ENCODE data around the gene RRM1. TPM values are rescaled to one million over a fixed set of nuclear protein-coding genes. Genes with fewer than 3 reads are reported as not detected.
"Not testable (repeated sequence)": the region's sequence is repeated elsewhere in the genome, so short reads cannot be mapped to it uniquely, and the experiment has no call there.

The RRM1 gene
- total RNA-seq, 2 donors from 2014 or later, result 21.6 to 31.0 TPM

GRCh38 chr11:4123218-4123617 is 28.6 kb downstream of the RRM1 start:
- intact Hi-C loops (cut with DNase I), result no loop called here
- no peak for DNase-seq
- no peak for ATAC-seq

GRCh38 chr11:4125141-4125540 is 30.5 kb downstream of the RRM1 start:
- ATAC-seq, result no peak
- intact Hi-C loops (cut with DNase I), result no loop called here
- no peak for DNase-seq

- no peak for ATAC-seq
- intact Hi-C loops (cut with DNase I), result no loop called here
- DNase-seq, result no peak
Observed at GRCh38 chr11:4127357-4127756, 32.8 kb downstream of the RRM1 start.

- DNase-seq; intact Hi-C loops (cut with DNase I); ATAC-seq: not testable (repeated sequence)
Observed at GRCh38 chr11:4130219-4130618, 35.6 kb downstream of the RRM1 start.

GRCh38 chr11:4134806-4135205 is 40.2 kb downstream of the RRM1 start:
- ATAC-seq, result no peak
- DNase-seq, result no peak
- intact Hi-C loops (cut with DNase I), result no loop called here

GRCh38 chr11:4138497-4138896 is 43.9 kb downstream of the RRM1 start:
- DNase-seq (no peak), ATAC-seq (no peak)
- intact Hi-C loops (cut with DNase I), result no loop called here

GRCh38 chr11:4140067-4140636 is 45.6 kb downstream of the RRM1 start:
- ATAC-seq, result no peak
- intact Hi-C loops (cut with DNase I), result no loop called here
- no peak for DNase-seq

- no peak for DNase-seq
- intact Hi-C loops (cut with DNase I), result no loop called here
- no peak for ATAC-seq
Observed at GRCh38 chr11:4146070-4146771, 51.6 kb downstream of the RRM1 start.

GRCh38 chr11:4146772-4147098 is 52.1 kb downstream of the RRM1 start:
- intact Hi-C loops (cut with DNase I), result no loop called here
- DNase-seq, result no peak
- no peak for ATAC-seq

- intact Hi-C loops (cut with DNase I), result no loop called here
- ATAC-seq, result no peak
- no peak for DNase-seq
Observed at GRCh38 chr11:4154503-4154902, 59.9 kb downstream of the RRM1 start.

GRCh38 chr11:4156571-4156970 is 62.0 kb downstream of the RRM1 start:
- DNase-seq, result no peak
- intact Hi-C loops (cut with DNase I), result no loop called here
- ATAC-seq, result no peak

GRCh38 chr11:4158818-4159217 is 64.2 kb downstream of the RRM1 start:
- ATAC-seq; intact Hi-C loops (cut with DNase I); DNase-seq: not testable (repeated sequence)

- DNase-seq (no peak), ATAC-seq (no peak)
- intact Hi-C loops (cut with DNase I), result no loop called here
Observed at GRCh38 chr11:4161305-4161704, 66.7 kb downstream of the RRM1 start.

- ATAC-seq (no peak), DNase-seq (no peak)
- intact Hi-C loops (cut with DNase I), result no loop called here
Observed at GRCh38 chr11:4164884-4165590, 70.4 kb downstream of the RRM1 start.

- intact Hi-C loops (cut with DNase I), result no loop called here
- ATAC-seq, result no peak
- DNase-seq, result no peak
Observed at GRCh38 chr11:4167292-4167691, 72.7 kb downstream of the RRM1 start.

- DNase-seq (no peak), ATAC-seq (no peak)
- intact Hi-C loops (cut with DNase I), result no loop called here
Observed at GRCh38 chr11:4167758-4168157, 73.2 kb downstream of the RRM1 start.

GRCh38 chr11:4175620-4176350 is 81.2 kb downstream of the RRM1 start:
- ATAC-seq; DNase-seq; intact Hi-C loops (cut with DNase I): not testable (repeated sequence)

GRCh38 chr11:4178813-4179662 is 84.4 kb downstream of the RRM1 start:
- peak in 1 of 2 donors; percentile 48 for ATAC-seq
- intact Hi-C loops (cut with DNase I), result no loop called here

More at GRCh38 chr11:4178813-4179662, 84.4 kb downstream of the RRM1 start:
- no peak for DNase-seq

Measured in left cardiac atrium (tissue), 4 donors.